GM12873 (cell line): ENCODE data around the gene LSM14A.

ENCODE experiments used
- TF ChIP-seq, protein P1 (sequence below): IDR thresholded peaks from 2 replicates; pipeline ENCODE4 v1.5.1; 2012; ENCODE audit warnings: low read depth, mild to moderate bottlenecking, moderate library complexity, low read length, control low read depth; ENCODE audit not compliant: insufficient read depth; ENCODE audit errors: missing control alignments

LSM14A gene

DNA sequence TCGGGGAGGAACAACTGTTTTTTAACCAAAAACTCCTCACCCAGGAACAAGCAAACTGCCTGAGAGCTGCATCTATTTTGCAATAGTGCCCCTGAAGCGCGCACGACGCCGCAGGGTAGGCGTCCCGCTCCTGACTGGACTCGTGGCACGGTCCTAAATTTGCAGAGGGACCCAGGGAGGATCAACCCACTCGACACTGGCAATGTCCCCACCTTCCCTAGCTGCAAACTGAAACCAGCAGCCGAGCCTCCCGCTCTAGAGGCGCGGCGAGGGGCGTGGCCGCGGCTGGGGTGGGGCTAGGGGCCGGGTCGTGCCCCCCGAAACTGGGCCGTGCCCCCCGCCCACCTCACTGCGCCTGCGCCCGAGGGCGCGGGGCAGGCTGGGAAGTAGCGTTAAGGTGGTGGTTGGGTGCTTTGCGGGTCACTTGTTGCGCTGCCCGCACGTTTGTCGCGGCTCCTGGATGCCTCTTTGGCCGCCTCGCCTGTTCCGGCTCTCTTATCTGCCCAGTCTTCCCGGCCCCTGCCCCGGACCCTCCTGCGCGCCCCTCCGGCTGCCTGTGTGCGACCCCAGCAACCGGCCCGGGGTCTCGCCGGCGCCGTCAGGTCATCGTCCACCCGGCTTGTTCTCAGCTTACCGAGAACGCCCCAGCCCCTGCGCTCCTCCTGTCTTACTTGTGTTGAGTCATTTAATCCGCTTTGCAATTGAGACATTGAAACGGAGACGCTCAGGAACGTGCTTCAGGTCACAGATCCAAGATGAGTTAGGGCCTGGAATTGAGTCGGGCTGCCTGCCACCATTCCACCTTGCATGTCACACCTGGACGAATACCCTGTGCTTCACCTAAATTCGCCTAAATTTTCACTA lies 37.9 kb upstream of the LSM14A start:
- TF ChIP-seq, protein P1, sequence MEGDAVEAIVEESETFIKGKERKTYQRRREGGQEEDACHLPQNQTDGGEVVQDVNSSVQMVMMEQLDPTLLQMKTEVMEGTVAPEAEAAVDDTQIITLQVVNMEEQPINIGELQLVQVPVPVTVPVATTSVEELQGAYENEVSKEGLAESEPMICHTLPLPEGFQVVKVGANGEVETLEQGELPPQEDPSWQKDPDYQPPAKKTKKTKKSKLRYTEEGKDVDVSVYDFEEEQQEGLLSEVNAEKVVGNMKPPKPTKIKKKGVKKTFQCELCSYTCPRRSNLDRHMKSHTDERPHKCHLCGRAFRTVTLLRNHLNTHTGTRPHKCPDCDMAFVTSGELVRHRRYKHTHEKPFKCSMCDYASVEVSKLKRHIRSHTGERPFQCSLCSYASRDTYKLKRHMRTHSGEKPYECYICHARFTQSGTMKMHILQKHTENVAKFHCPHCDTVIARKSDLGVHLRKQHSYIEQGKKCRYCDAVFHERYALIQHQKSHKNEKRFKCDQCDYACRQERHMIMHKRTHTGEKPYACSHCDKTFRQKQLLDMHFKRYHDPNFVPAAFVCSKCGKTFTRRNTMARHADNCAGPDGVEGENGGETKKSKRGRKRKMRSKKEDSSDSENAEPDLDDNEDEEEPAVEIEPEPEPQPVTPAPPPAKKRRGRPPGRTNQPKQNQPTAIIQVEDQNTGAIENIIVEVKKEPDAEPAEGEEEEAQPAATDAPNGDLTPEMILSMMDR = no peak

DNA sequence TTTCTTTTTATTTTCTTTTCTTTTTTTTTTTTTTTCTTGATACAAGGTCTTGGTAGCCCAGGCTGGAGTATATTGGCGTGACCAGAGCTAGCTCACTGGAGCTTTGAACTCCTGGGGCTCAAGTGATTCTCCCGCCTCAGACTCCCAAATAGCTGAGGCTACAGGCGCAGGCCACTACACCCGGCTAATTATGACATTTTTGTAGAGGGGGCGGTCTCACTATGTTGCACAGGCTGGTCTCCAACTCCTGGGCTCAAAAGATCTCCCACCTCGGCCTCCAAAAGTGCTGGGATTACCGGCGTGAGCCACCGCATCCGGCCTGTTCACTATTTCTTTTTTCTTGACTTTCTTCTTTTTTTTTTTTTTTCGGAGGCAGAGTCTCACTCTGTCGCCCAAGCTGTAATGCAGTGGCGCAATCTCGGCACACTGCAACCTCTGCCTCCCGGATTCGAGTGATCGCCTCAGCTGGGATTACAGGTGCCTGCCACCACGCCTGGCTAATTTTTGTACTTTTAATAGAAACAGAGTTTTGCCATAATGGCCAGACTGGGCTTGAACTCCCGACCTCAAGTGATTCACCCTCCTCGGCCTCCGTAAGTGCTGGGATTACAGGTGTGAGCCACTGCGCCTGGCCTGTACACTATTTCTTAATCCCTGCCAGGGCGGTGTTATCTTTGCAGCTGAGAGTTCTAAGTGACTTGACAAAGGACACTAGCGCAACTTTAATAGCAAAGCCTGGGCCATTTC lies 37.1 kb upstream of the LSM14A start:
- TF ChIP-seq, protein P1 = no peak

DNA sequence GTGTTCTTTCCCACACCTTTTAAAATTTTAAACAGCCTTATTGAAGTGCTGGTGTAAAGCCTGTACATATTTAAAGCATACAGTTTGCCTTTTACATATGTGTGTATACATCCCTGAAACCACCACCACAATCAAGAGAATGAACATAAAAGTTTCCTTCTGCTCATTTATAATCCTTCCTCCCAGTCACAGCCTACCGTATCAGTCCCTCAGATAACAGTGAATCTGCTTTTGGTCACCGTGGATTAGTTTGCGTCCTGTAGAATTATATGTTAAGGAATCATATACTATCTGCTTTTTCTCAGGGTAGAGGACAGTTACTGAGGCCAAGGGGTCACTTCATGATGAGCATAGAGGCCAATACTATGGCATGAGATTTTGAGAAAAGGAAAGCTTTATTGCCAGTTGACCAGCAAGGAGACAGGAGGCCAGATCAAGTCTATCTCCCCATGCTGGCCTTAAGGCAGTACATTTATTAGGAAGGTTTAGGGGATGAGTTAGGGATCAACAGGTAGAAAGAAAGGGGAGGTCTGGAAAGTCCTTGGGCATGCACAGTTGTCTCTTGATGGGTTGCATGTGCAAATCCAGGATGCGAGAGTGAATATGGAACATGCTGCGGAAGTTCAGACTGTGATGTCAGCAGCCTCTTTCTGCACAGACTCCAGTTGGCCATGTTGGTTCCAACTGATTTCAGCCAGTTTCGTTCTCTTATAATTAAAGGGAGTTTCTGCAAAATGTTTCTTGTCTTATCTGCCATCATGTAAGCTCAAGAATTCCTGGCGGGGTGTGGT lies 36.3 kb upstream of the LSM14A start:
- TF ChIP-seq, protein P1 = no peak

DNA sequence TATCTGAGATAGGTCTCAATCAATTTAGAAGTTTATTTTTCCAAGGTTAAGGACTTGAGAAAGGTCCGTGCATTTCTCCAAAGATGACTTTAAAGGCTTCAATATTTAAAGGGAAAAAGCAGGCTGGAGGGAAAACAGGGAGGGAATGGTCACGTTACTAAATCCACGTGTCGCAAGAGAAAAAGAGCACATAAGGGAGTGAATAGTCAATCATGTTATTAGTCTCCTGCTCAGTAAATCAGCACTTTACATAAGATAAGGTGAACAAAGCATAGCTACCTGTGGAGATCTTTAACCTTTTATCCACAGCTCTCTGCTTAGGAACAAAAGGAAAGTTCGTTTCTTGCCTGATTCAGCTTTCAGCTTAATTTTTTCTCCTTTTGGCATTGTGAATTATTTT lies 31.3 kb upstream of the LSM14A start:
- TF ChIP-seq, protein P1 = no peak

DNA sequence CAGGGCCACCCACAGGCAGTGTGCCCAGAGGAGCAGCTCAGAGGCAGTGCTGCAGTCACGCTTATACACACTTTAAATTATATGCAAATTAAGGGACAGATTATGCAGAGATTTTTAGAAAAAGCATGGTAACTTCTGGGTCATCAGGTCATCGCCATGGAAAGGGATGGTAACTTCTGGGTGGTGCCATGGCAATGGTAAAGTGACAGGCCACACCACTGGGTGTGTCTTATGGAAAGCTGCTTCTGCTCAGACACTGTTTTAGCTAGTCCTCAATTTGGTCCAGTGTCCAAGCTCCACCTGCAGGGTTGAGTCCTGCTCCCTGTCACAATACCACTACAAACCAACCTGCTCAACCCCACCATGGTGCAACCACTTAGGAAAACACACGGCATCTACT lies 29.9 kb upstream of the LSM14A start:
- TF ChIP-seq, protein P1 = no peak

DNA sequence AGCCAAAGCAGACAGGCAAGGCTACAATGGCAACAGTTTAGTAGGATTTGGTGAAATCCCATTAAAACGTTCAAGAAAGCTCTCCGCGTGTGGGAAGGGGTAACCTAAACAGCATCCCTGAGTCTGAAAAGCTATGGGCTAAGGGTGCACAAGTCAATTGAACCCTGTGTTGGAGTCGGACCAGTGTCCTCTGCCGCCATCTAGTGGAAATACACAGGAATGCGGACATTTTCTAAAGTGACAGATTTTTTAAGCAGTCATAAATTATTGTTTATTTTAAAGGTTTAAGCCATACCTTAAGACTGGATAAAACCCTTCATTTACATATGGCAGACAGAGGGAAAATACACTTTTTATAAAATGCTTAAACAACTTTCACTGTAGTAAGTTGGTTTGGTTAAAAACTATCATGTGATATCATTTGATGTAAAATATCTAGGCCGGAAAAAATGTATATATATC lies 26.5 kb upstream of the LSM14A start:
- TF ChIP-seq, protein P1 = peak; percentile 80

DNA sequence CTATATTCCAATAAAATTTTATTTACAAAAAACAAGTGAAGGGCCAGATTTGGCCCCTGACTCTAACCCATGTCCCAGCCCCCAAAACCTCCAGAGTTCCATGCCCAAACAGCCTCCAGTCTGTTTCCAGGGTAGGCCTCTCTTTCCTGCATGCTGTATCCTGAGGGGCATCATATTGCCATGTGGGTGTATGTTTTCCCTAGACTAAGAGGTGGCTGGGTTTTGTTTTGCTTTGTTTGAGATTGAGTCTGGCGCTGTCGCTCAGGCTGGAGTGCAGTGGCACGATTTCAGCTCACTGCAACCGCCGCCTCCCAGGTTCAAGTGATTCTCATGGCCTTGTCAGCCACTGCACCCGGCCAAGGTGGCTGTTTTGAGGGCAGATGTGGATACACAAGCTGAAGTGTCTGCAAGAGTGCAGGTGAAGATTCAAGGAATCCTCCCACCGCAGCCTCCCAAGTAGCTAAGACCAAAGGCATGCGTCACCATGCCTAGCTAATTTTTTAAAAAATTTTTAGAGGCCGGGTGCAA lies 23.6 kb upstream of the LSM14A start:
- TF ChIP-seq, protein P1 = no peak
